Endothelial cell of umbilical vein (primary cell): ENCODE data around the gene MRGPRE. TPM values are rescaled to one million over a fixed set of nuclear protein-coding genes. Genes with fewer than 3 reads are reported as not detected.

ENCODE experiments used
- BruUV-seq: library from RNA; stranded (reverse); fragments of 400-500 nt; replicated peaks from 2 replicates; lab custom pipeline; 2021; lab: Mats Ljungman, UMichigan
- CTCF ChIA-PET: fragments of 300-600, 350-600 bp; sonication (Branson Sonifier 250); formaldehyde crosslinking; loops from one replicate; lab custom pipeline; 2021; ENCODE audit warnings: antibody characterized with exemption, inconsistent platforms; lab: Charles Lee
- POLR2A ChIA-PET: fragments of 300-600, 350-600 bp; sonication (Branson Sonifier 250); formaldehyde crosslinking; loops from one replicate; lab custom pipeline; 2021; ENCODE audit warnings: antibody characterized with exemption, inconsistent platforms; lab: Charles Lee
- DNase-seq: peaks from one replicate; pipeline ENCODE4 v3.0.0-alpha.2; 2011; ENCODE audit warnings: low read depth, low spot score
- FAIRE-seq: peaks from 2 replicates; lab custom pipeline; 2011; peaks lifted over from hg19 to GRCh38; lab: Jason Lieb, UNC
- H2AFZ ChIP-seq: 2 replicates; pipeline ENCODE4 v1.6.0; 2012; ENCODE audit warnings: low read depth, low read length, control low read depth, inconsistent platforms
- H3K27ac ChIP-seq: 2 replicates; pipeline ENCODE4 v1.5.1; 2011; ENCODE audit warnings: low read depth, mild to moderate bottlenecking, control low read depth, low read length, moderate library complexity; ENCODE audit not compliant: insufficient read depth
- H3K27me3 ChIP-seq, 2 experiments: 2 replicates each; pipeline versions ENCODE4 v1.6.0 to v1.6.1; 2011; ENCODE audit warnings: low read length in 2 of 2, mixed read lengths in 1 of 2; ENCODE audit not compliant: control insufficient read depth in 2 of 2, insufficient read depth in 2 of 2
- H3K36me3 ChIP-seq, 2 experiments: 2 replicates in 1 of 2; 3 replicates in 1 of 2; pipeline ENCODE4 v1.5.1; 2011; ENCODE audit warnings: low read length in 2 of 2, mild to moderate bottlenecking in 1 of 2, moderate library complexity in 1 of 2; ENCODE audit not compliant: control insufficient read depth in 2 of 2, insufficient read depth in 2 of 2; ENCODE audit errors: extremely low read depth in 1 of 2
- H3K4me1 ChIP-seq: 3 replicates; pipeline ENCODE4 v1.5.1; 2011; ENCODE audit warnings: mild to moderate bottlenecking, low read length; ENCODE audit not compliant: control insufficient read depth, insufficient read depth; ENCODE audit errors: extremely low read depth
- H3K4me2 ChIP-seq: 2 replicates; pipeline ENCODE4 v1.6.1; 2011; ENCODE audit warnings: low read length, control low read depth, mixed read lengths; ENCODE audit not compliant: insufficient read depth
- H3K4me3 ChIP-seq, 3 experiments: fragments of 200-600 bp in 1 of 3; sonication (generic), shearing (Covaris generic) in 1 of 3; replicated peaks in 1 of 3; 2 replicates each; pipeline ENCODE4 v1.5.1; 2011 to 2016; ENCODE audit warnings: control low read depth in 3 of 3, low read length in 3 of 3, mild to moderate bottlenecking in 2 of 3, inconsistent platforms in 1 of 3, low read depth in 1 of 3, moderate library complexity in 1 of 3; ENCODE audit not compliant: insufficient read depth in 1 of 3
- H3K79me2 ChIP-seq: 2 replicates; pipeline ENCODE4 v1.6.0; 2012; ENCODE audit warnings: low read length, inconsistent platforms; ENCODE audit not compliant: control insufficient read depth, insufficient read depth
- H3K9ac ChIP-seq: replicated peaks from 2 replicates; pipeline ENCODE3; 2011; ENCODE audit warnings: low read length, control low read depth; ENCODE audit not compliant: insufficient read depth; ENCODE audit errors: extremely low read depth
- H3K9me1 ChIP-seq: replicated peaks from 3 replicates; pipeline ENCODE4 v1.6.0; 2011; ENCODE audit warnings: mild to moderate bottlenecking, low read length; ENCODE audit not compliant: control insufficient read depth, insufficient read depth; ENCODE audit errors: extremely low read depth
- H3K9me3 ChIP-seq: replicated peaks from 2 replicates; pipeline ENCODE4 v1.5.1; 2012; ENCODE audit warnings: low read length, inconsistent platforms; ENCODE audit not compliant: control insufficient read depth, insufficient read depth
- H4K20me1 ChIP-seq: replicated peaks from 2 replicates; pipeline ENCODE3; 2011; ENCODE audit warnings: mild to moderate bottlenecking, low read length; ENCODE audit not compliant: control insufficient read depth, insufficient read depth; ENCODE audit errors: extremely low read depth
- CTCF ChIP-seq, 2 donors: IDR thresholded peaks; 1 replicate in 1 of 2; 2 replicates in 1 of 2; pipeline ENCODE4 v1.5.1; 2011; ENCODE audit warnings: low read length in 2 of 2, mild to moderate bottlenecking in 2 of 2, moderate library complexity in 2 of 2, control low read depth in 1 of 2, inconsistent platforms in 1 of 2, low read depth in 1 of 2; ENCODE audit not compliant: insufficient read depth in 1 of 2; ENCODE audit errors: extremely low read depth in 1 of 2
- EZH2 ChIP-seq: IDR thresholded peaks from 2 replicates; pipeline ENCODE4 v1.6.1; 2012; ENCODE audit warnings: borderline replicate concordance, low read depth, mild to moderate bottlenecking, moderate library complexity, low read length, inconsistent platforms; ENCODE audit not compliant: severe bottlenecking
- FOS ChIP-seq: IDR thresholded peaks from 2 replicates; pipeline ENCODE4 v1.6.1; 2011; ENCODE audit warnings: mild to moderate bottlenecking, low read length, moderate library complexity, borderline replicate concordance; ENCODE audit not compliant: insufficient read depth
- GATA2 ChIP-seq: IDR thresholded peaks from 2 replicates; pipeline ENCODE4 v1.7.0; 2011; ENCODE audit warnings: low read depth, mild to moderate bottlenecking, moderate library complexity, mixed read lengths, low read length; ENCODE audit not compliant: insufficient read length, insufficient read depth
- JUN ChIP-seq: IDR thresholded peaks from 2 replicates; pipeline ENCODE4 v1.6.1; 2011; ENCODE audit warnings: borderline replicate concordance, low read depth; ENCODE audit not compliant: insufficient read length, insufficient read depth
- MAX ChIP-seq: IDR thresholded peaks from 2 replicates; pipeline ENCODE4 v1.6.1; 2011; ENCODE audit not compliant: insufficient read depth, insufficient read length
- MYC ChIP-seq: IDR thresholded peaks from one replicate; pipeline ENCODE4 v1.6.1; 2011; ENCODE audit warnings: mild to moderate bottlenecking, low read depth, low read length
- POLR2A ChIP-seq: IDR thresholded peaks from 2 replicates; pipeline ENCODE4 v1.6.1; 2012; ENCODE audit warnings: low read depth, mild to moderate bottlenecking, control low read depth, low read length
- POLR2AphosphoS5 ChIP-seq: IDR thresholded peaks from 2 replicates; pipeline ENCODE4 v1.6.1; 2012; ENCODE audit warnings: low read depth, mild to moderate bottlenecking, control low read depth, low read length, moderate library complexity; ENCODE audit not compliant: insufficient read depth
- dilution Hi-C: fragments of 300-500 bp; cut with MboI; formaldehyde crosslinking; loops from one replicate; pipeline ENCODE4 v1.15.0; 2019; ENCODE audit warnings: low sequenced_read_pairs; ENCODE audit not compliant: extremely low pct_ligation_motif_present
- intact Hi-C: fragments of 100-400 bp; cut with micrococcal nuclease; formaldehyde crosslinking; loops from one replicate; pipeline ENCODE4 v1.10.0; 2022
- polyA plus RNA-seq, 4 experiments: library from polyadenylated mRNA; depleted of rRNA in 3 of 4; stranded (reverse) in 3 of 4; unstranded in 1 of 4; fragments of >200 nt; gene quantifications; 2 replicates each; pipeline versions ENCODE4 v1.2.1 to v1.2.3, GENCODE V29; 2011 to 2012; ENCODE audit warnings: missing spikeins in 1 of 4
- total RNA-seq: library from RNA; stranded (reverse); gene quantifications from 2 replicates; pipeline ENCODE4 v1.2.3, GENCODE V29; 2021

The MRGPRE gene
- total and polyA plus RNA-seq, 2 donors (not counting 3 experiments of a cell fraction or from before 2014, with no cell fraction given) = not detected

- no peak overlapping the region for H3K4me3 ChIP-seq
- H3K79me2 ChIP-seq = no peaks in the 10 kb centered on the region
- H3K4me2 ChIP-seq = no peak overlapping the region
- no peaks in the 10 kb centered on the region for H3K4me1 ChIP-seq
- H3K36me3 ChIP-seq = no peaks in the 10 kb centered on the region
- TF ChIP-seq JUN = no peak
- DNase-seq (no peak), FAIRE-seq (no peak)
- no peaks in the 10 kb centered on the region for H3K9me1 ChIP-seq
- H4K20me1 ChIP-seq = no peaks in the 10 kb centered on the region
- no peak overlapping the region for H3K9ac ChIP-seq
- peaks cover 0 to 3% of the 10 kb centered on the region in 2 experiments for H3K27me3 ChIP-seq
- H3K27ac ChIP-seq = no peak overlapping the region
- CTCF ChIA-PET = no interaction called here
- no peaks in the 10 kb centered on the region for H3K9me3 ChIP-seq
- BruUV-seq = no TSS peak
- dilution Hi-C loops (no loop called here), intact Hi-C loops (no loop called here)
- POLR2A ChIA-PET = no interaction called here
- no peak overlapping the region for H2AFZ ChIP-seq
Observed at GRCh38 chr11:3182462-3182852, 49.8 kb downstream of the MRGPRE start.

GRCh38 chr11:3181725-3182461 is 50.3 kb downstream of the MRGPRE start:
- POLR2A ChIA-PET = no interaction called here
- H3K4me1 ChIP-seq = no peaks in the 10 kb centered on the region
- H3K9me1 ChIP-seq = no peaks in the 10 kb centered on the region
- no peak overlapping the region for H2AFZ ChIP-seq
- dilution Hi-C loops = no loop called here
- no peak for DNase-seq
- H4K20me1 ChIP-seq = no peaks in the 10 kb centered on the region
- no peak overlapping the region for H3K4me3 ChIP-seq
- H3K4me2 ChIP-seq = no peak overlapping the region
- no peak overlapping the region for H3K27ac ChIP-seq
- no peak overlapping the region for H3K9ac ChIP-seq
- intact Hi-C loops = no loop called here
- TF ChIP-seq FOS = no peak
- no peak for TF ChIP-seq CTCF (IDR thresholded peaks at IDR 0.05; ENCODE audit: extremely low read depth in 1 of 2, insufficient read depth in 1 of 2, low read depth in 1 of 2, low read length in 2 of 2)
- TF ChIP-seq POLR2A = no peak
- no peak for TF ChIP-seq EZH2
- TF ChIP-seq JUN = no peak
- TF ChIP-seq MAX = no peak
- no peak for TF ChIP-seq POLR2AphosphoS5
- no peak for TF ChIP-seq MYC
- no peak for TF ChIP-seq GATA2
- CTCF ChIA-PET = no interaction called here
- H3K79me2 ChIP-seq = no peaks in the 10 kb centered on the region
- H3K27me3 ChIP-seq = no peaks in the 10 kb centered on the region
- no TSS peak for BruUV-seq
- no peaks in the 10 kb centered on the region for H3K36me3 ChIP-seq
- no peaks in the 10 kb centered on the region for H3K9me3 ChIP-seq
- FAIRE-seq = no peak
